ENCODE measurements around the gene FAT1.

The FAT1 gene

DNA sequence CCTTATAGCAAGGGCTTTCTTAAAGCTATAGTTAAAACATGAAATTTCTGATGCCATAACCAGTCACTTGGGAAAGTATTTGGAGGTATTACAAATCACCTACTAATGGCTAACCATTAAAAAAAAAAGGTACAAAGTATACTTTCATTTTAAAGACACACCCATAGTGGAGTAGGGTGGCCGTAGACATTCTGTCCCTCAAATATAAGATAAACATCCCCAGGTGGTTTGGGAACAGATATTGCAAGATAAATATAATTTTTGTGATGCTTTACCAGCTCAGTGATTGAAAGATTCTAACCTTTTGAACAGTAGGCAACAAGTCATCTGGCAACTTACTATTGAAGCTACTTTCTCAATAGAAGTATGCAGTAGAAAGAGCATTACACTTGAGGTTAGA, 6.2 kb upstream of the FAT1 start:
- H3K36me3 ChIP-seq (replicated peaks in 1 of 2; ENCODE audit: control insufficient read depth in 2 of 2, insufficient read depth in 2 of 2, low read length in 2 of 2): no peaks in the 10 kb centered on the region
- H2BK120ac ChIP-seq (ENCODE audit: low read depth, low read length): no peak overlapping the region
- H4K91ac ChIP-seq (ENCODE audit: low read depth, low read length, poor library complexity): no peak overlapping the region
- H3K27me3 ChIP-seq (ENCODE audit: control insufficient read depth in 3 of 3, insufficient read depth in 3 of 3, low read depth in 1 of 3, low read length in 3 of 3): no peaks in the 10 kb centered on the region
- no peak overlapping the region for H3K4ac ChIP-seq (ENCODE audit: low read length)
- H2BK15ac ChIP-seq (ENCODE audit: low read length): no peak overlapping the region
- no peak overlapping the region for H2AK5ac ChIP-seq (ENCODE audit: low read depth, low read length)
- no peak overlapping the region for H3K14ac ChIP-seq (ENCODE audit: low read length)
- no peak overlapping the region for H4K8ac ChIP-seq (ENCODE audit: low read depth, low read length)
- no peak overlapping the region for H2BK12ac ChIP-seq (ENCODE audit: low read length)
- H3K4me3 ChIP-seq (ENCODE audit: low read length in 2 of 2): no peak overlapping the region
- no peak overlapping the region for H3K23ac ChIP-seq (ENCODE audit: low read depth, low read length, poor library complexity)
- no peak overlapping the region for H2BK5ac ChIP-seq (ENCODE audit: low read length)
- no CpG with 5 or more reads among the region's 1 CpG for WGBS, 2 donors (ENCODE audit: extremely low coverage in 2 of 2, insufficient read length in 2 of 2, insufficient replicate concordance in 1 of 2)
- H3K4me1 ChIP-seq (ENCODE audit: control insufficient read depth in 2 of 2, insufficient read depth in 1 of 2, low read depth in 1 of 2, low read length in 2 of 2): peaks cover 3 to 5% of the 10 kb centered on the region in 2 donors
- H3K9ac ChIP-seq (ENCODE audit: low read depth, low read length, poor library complexity): no peak overlapping the region
- H3K27ac ChIP-seq (replicated peaks; ENCODE audit: low read length): no peak overlapping the region
- H2AFZ ChIP-seq (ENCODE audit: low read length): no peak overlapping the region
- DNase-seq (ENCODE audit: low spot score): no peak
- no peaks in the 10 kb centered on the region for H3K9me3 ChIP-seq (replicated peaks in 1 of 2; ENCODE audit: control insufficient read depth in 2 of 2, insufficient read depth in 1 of 2, low read depth in 1 of 2, low read length in 2 of 2)
- no peaks in the 10 kb centered on the region for H3K79me1 ChIP-seq (ENCODE audit: low read depth, low read length)
- no peak overlapping the region for H3K18ac ChIP-seq (ENCODE audit: low read length)
- H3K4me2 ChIP-seq (ENCODE audit: insufficient read depth, low read length, poor library complexity, severe bottlenecking): no peak overlapping the region

- Histone ChIP-seq H3K9me3 (replicated peaks in 1 of 2; ENCODE audit: control insufficient read depth in 2 of 2, insufficient read depth in 1 of 2, low read depth in 1 of 2, low read length in 2 of 2) (no peaks in the 10 kb centered on the region), H3K27ac (replicated peaks; ENCODE audit: low read length) (no peak overlapping the region), H3K36me3 (replicated peaks in 1 of 2; ENCODE audit: control insufficient read depth in 2 of 2, insufficient read depth in 2 of 2, low read length in 2 of 2) (no peaks in the 10 kb centered on the region), H2BK15ac (ENCODE audit: low read length) (no peak overlapping the region), H2AFZ (ENCODE audit: low read length) (no peak overlapping the region), H2BK120ac (ENCODE audit: low read depth, low read length) (no peak overlapping the region), H2BK5ac (ENCODE audit: low read length) (no peak overlapping the region), H3K23ac (ENCODE audit: low read depth, low read length, poor library complexity) (no peak overlapping the region), H3K18ac (ENCODE audit: low read length) (no peak overlapping the region), H2AK5ac (ENCODE audit: low read depth, low read length) (no peak overlapping the region), H3K4me2 (ENCODE audit: insufficient read depth, low read length, poor library complexity, severe bottlenecking) (no peak overlapping the region), H3K4me3 (ENCODE audit: low read length in 2 of 2) (no peak overlapping the region), H2BK12ac (ENCODE audit: low read length) (no peak overlapping the region), H3K9ac (ENCODE audit: low read depth, low read length, poor library complexity) (no peak overlapping the region), H3K14ac (ENCODE audit: low read length) (no peak overlapping the region), H4K91ac (ENCODE audit: low read depth, low read length, poor library complexity) (no peak overlapping the region), H3K79me1 (ENCODE audit: low read depth, low read length) (no peaks in the 10 kb centered on the region), H3K4ac (ENCODE audit: low read length) (no peak overlapping the region), H3K4me1 (ENCODE audit: control insufficient read depth in 2 of 2, insufficient read depth in 1 of 2, low read depth in 1 of 2, low read length in 2 of 2) (peaks cover 3 to 5% of the 10 kb centered on the region in 2 donors), H4K8ac (ENCODE audit: low read depth, low read length) (no peak overlapping the region), H3K27me3 (ENCODE audit: control insufficient read depth in 3 of 3, insufficient read depth in 3 of 3, low read depth in 1 of 3, low read length in 3 of 3) (no peaks in the 10 kb centered on the region)
- no peak for DNase-seq (ENCODE audit: low spot score)
- WGBS, 2 donors (ENCODE audit: extremely low coverage in 2 of 2, insufficient read length in 2 of 2, insufficient replicate concordance in 1 of 2): no CpG with 5 or more reads among the region's 4 CpGs
These were observed 5.1 kb upstream of the FAT1 start for GRCh38 chr4:186728631-186729271.

GRCh38 chr4:186727977-186728519, 4.4 kb upstream of the FAT1 start:
- Histone ChIP-seq H3K18ac (ENCODE audit: low read length) (no peak overlapping the region), H3K27me3 (ENCODE audit: control insufficient read depth in 3 of 3, insufficient read depth in 3 of 3, low read depth in 1 of 3, low read length in 3 of 3) (no peaks in the 10 kb centered on the region), H3K79me1 (ENCODE audit: low read depth, low read length) (peaks cover 1% of the 10 kb centered on the region), H2BK15ac (ENCODE audit: low read length) (no peak overlapping the region), H4K8ac (ENCODE audit: low read depth, low read length) (no peak overlapping the region), H3K36me3 (replicated peaks in 1 of 2; ENCODE audit: control insufficient read depth in 2 of 2, insufficient read depth in 2 of 2, low read length in 2 of 2) (no peaks in the 10 kb centered on the region), H3K23ac (ENCODE audit: low read depth, low read length, poor library complexity) (no peak overlapping the region), H2BK5ac (ENCODE audit: low read length) (no peak overlapping the region), H2BK12ac (ENCODE audit: low read length) (no peak overlapping the region), H3K4ac (ENCODE audit: low read length) (no peak overlapping the region), H3K9me3 (replicated peaks in 1 of 2; ENCODE audit: control insufficient read depth in 2 of 2, insufficient read depth in 1 of 2, low read depth in 1 of 2, low read length in 2 of 2) (no peaks in the 10 kb centered on the region), H2AFZ (ENCODE audit: low read length) (no peak overlapping the region), H2AK5ac (ENCODE audit: low read depth, low read length) (no peak overlapping the region), H3K4me2 (ENCODE audit: insufficient read depth, low read length, poor library complexity, severe bottlenecking) (no peak overlapping the region), H3K14ac (ENCODE audit: low read length) (no peak overlapping the region), H3K9ac (ENCODE audit: low read depth, low read length, poor library complexity) (no peak overlapping the region), H3K27ac (replicated peaks; ENCODE audit: low read length) (no peak overlapping the region), H3K4me1 (ENCODE audit: control insufficient read depth in 2 of 2, insufficient read depth in 1 of 2, low read depth in 1 of 2, low read length in 2 of 2) (peaks cover 3 to 5% of the 10 kb centered on the region in 2 donors), H2BK120ac (ENCODE audit: low read depth, low read length) (no peak overlapping the region), H4K91ac (ENCODE audit: low read depth, low read length, poor library complexity) (no peak overlapping the region), H3K4me3 (ENCODE audit: low read length in 2 of 2) (no peak overlapping the region)
- no CpG with 5 or more reads among the region's 6 CpGs for WGBS, 2 donors (ENCODE audit: extremely low coverage in 2 of 2, insufficient read length in 2 of 2, insufficient replicate concordance in 1 of 2)
- DNase-seq (ENCODE audit: low spot score): peak; percentile 18

- Histone ChIP-seq H4K91ac (ENCODE audit: low read depth, low read length, poor library complexity) (no peak overlapping the region), H3K9me3 (replicated peaks in 1 of 2; ENCODE audit: control insufficient read depth in 2 of 2, insufficient read depth in 1 of 2, low read depth in 1 of 2, low read length in 2 of 2) (no peaks in the 10 kb centered on the region), H3K27ac (replicated peaks; ENCODE audit: low read length) (peak overlapping the region; percentile 65), H3K4me1 (ENCODE audit: control insufficient read depth in 2 of 2, insufficient read depth in 1 of 2, low read depth in 1 of 2, low read length in 2 of 2) (peaks cover 3 to 5% of the 10 kb centered on the region in 2 donors), H3K9ac (ENCODE audit: low read depth, low read length, poor library complexity) (no peak overlapping the region), H3K27me3 (ENCODE audit: control insufficient read depth in 3 of 3, insufficient read depth in 3 of 3, low read depth in 1 of 3, low read length in 3 of 3) (no peaks in the 10 kb centered on the region), H3K18ac (ENCODE audit: low read length) (no peak overlapping the region), H2BK120ac (ENCODE audit: low read depth, low read length) (no peak overlapping the region), H2BK15ac (ENCODE audit: low read length) (no peak overlapping the region), H3K79me1 (ENCODE audit: low read depth, low read length) (peaks cover 2% of the 10 kb centered on the region), H3K4me2 (ENCODE audit: insufficient read depth, low read length, poor library complexity, severe bottlenecking) (peak overlapping the region; percentile 85), H3K36me3 (replicated peaks in 1 of 2; ENCODE audit: control insufficient read depth in 2 of 2, insufficient read depth in 2 of 2, low read length in 2 of 2) (no peaks in the 10 kb centered on the region), H3K14ac (ENCODE audit: low read length) (no peak overlapping the region), H3K4ac (ENCODE audit: low read length) (no peak overlapping the region), H2BK12ac (ENCODE audit: low read length) (no peak overlapping the region), H4K8ac (ENCODE audit: low read depth, low read length) (no peak overlapping the region), H2AFZ (ENCODE audit: low read length) (peak overlapping the region; percentile 94), H2AK5ac (ENCODE audit: low read depth, low read length) (no peak overlapping the region), H3K23ac (ENCODE audit: low read depth, low read length, poor library complexity) (no peak overlapping the region), H3K4me3 (ENCODE audit: low read length in 2 of 2) (peak overlapping the region; percentile 90 to 91), H2BK5ac (ENCODE audit: low read length) (no peak overlapping the region)
- no CpG with 5 or more reads among the region's 15 CpGs for WGBS, 2 donors (ENCODE audit: extremely low coverage in 2 of 2, insufficient read length in 2 of 2, insufficient replicate concordance in 1 of 2)
- no peak for DNase-seq (ENCODE audit: low spot score)
These were observed 3.7 kb upstream of the FAT1 start for GRCh38 chr4:186727169-186727976.
